Measurements from ENCODE around the gene VPS37D. TPM values are rescaled to one million over a fixed set of nuclear protein-coding genes. Genes with fewer than 3 reads are reported as not detected.

Gene VPS37D
- total and polyA plus RNA-seq, 2 experiments from 2014 or later = 2.2 to 7.0 TPM

GRCh38 chr7:73669288-73669701 lies 1.7 kb downstream of the VPS37D start:
- ATAC-seq (no peak; the same call in 2 of the 3 replicates), DNase-seq (ENCODE audit: low spot score) (no peak)
- no peaks in the 10 kb centered on the region for H3K36me3 ChIP-seq (ENCODE audit: insufficient read depth)
- no peaks in the 10 kb centered on the region for H3K9me2 ChIP-seq (ENCODE audit: insufficient read depth)
- H3K9me3 Mint-ChIP-seq = no peaks in the 10 kb centered on the region
- no peaks in the 10 kb centered on the region for H3K79me2 ChIP-seq (replicated peaks; ENCODE audit: insufficient read depth)
- H3K27me3 Mint-ChIP-seq (ENCODE audit: insufficient read depth, low read depth, poor library complexity) = peaks cover 23% of the 10 kb centered on the region
- peaks cover 19% of the 10 kb centered on the region; the same call in 1 of the 2 replicates for H3K4me1 ChIP-seq (ENCODE audit: insufficient read depth)
- H3K4me3 ChIP-seq = no peak overlapping the region; the same call in 1 of the 2 replicates
- H4K20me1 ChIP-seq (replicated peaks; ENCODE audit: insufficient read depth) = no peaks in the 10 kb centered on the region; the same call in 1 of the 2 replicates
- peaks cover 11% of the 10 kb centered on the region for H3K27me3 ChIP-seq (ENCODE audit: insufficient read depth)
- H3K27ac ChIP-seq (ENCODE audit: low read depth) = no peak overlapping the region
- H3K4me3 Mint-ChIP-seq = no peak overlapping the region
- H3K4me2 ChIP-seq = peak overlapping the region; percentile 88
- H2AFZ ChIP-seq = no peak overlapping the region
- 0 out of 2 replicates have a peak, but pooled peaks cover 3% of the 10 kb centered on the region for H3F3A ChIP-seq (replicated peaks; ENCODE audit: low read depth)
- no peak overlapping the region for H3K27ac Mint-ChIP-seq
- TF ChIP-seq JUNB (IDR thresholded peaks at IDR 0.05; ENCODE audit: unreplicated experiment) = no peak
- peaks cover 3% of the 10 kb centered on the region; the same call in 1 of the 3 replicates for H3K36me3 Mint-ChIP-seq (ENCODE audit: low read depth)
- H3K4me1 Mint-ChIP-seq = peaks cover 20% of the 10 kb centered on the region; the same call in 2 of the 3 replicates

- Histone ChIP-seq H3K27ac (ENCODE audit: low read depth) (no peak overlapping the region), H3K4me2 (no peak overlapping the region), H3K4me1 (ENCODE audit: insufficient read depth) (peaks cover 19% of the 10 kb centered on the region; the same call in 1 of the 2 replicates), H3K36me3 (ENCODE audit: insufficient read depth) (no peaks in the 10 kb centered on the region), H3K4me3 (no peak overlapping the region), H4K20me1 (replicated peaks; ENCODE audit: insufficient read depth) (no peaks in the 10 kb centered on the region; the same call in 1 of the 2 replicates), H3K79me2 (replicated peaks; ENCODE audit: insufficient read depth) (no peaks in the 10 kb centered on the region), H3K27me3 (ENCODE audit: insufficient read depth) (peaks cover 11% of the 10 kb centered on the region), H2AFZ (no peak overlapping the region), H3K9me2 (ENCODE audit: insufficient read depth) (no peaks in the 10 kb centered on the region), H3F3A (replicated peaks; ENCODE audit: low read depth) (0 out of 2 replicates have a peak, but pooled peaks cover 5% of the 10 kb centered on the region)
- no peak overlapping the region for H3K4me3 Mint-ChIP-seq
- no peak overlapping the region for H3K27ac Mint-ChIP-seq
- DNase-seq (ENCODE audit: low spot score) (no peak), ATAC-seq (no peak)
- H3K27me3 Mint-ChIP-seq (ENCODE audit: insufficient read depth, low read depth, poor library complexity) = peaks cover 21% of the 10 kb centered on the region
- H3K36me3 Mint-ChIP-seq (ENCODE audit: low read depth) = peaks cover 3% of the 10 kb centered on the region; the same call in 1 of the 3 replicates
- peaks cover 17% of the 10 kb centered on the region; the same call in 2 of the 3 replicates for H3K4me1 Mint-ChIP-seq
- no peaks in the 10 kb centered on the region for H3K9me3 Mint-ChIP-seq
- TF ChIP-seq JUNB (IDR thresholded peaks at IDR 0.05; ENCODE audit: unreplicated experiment) = no peak
- TF ChIP-seq ETS1 (IDR thresholded peaks at IDR 0.05) = no peak
- no peak for TF ChIP-seq REST (IDR thresholded peaks at IDR 0.05; ENCODE audit: unreplicated experiment)
- TF ChIP-seq ZNF114 (CRISPR knock-in tag; IDR thresholded peaks at IDR 0.05) = no peak
- no peak for TF ChIP-seq CTCF (conservative IDR thresholded peaks at IDR 0.05; ENCODE audit: low read depth in 2 of 2)
- TF ChIP-seq NANOG (IDR thresholded peaks at IDR 0.05; ENCODE audit: borderline replicate concordance) = no peak
- no peak for TF ChIP-seq POLR2AphosphoS5 (IDR thresholded peaks at IDR 0.05; ENCODE audit: low read depth)
- TF ChIP-seq ZNF462 (CRISPR knock-in tag; IDR thresholded peaks at IDR 0.05) = no peak
Measured at GRCh38 chr7:73669858-73670385, 2.3 kb downstream of the VPS37D start.

Measured in GM23338 (cell line).